Measurements from ENCODE around the gene SLC26A4. TPM values are rescaled to one million over a fixed set of nuclear protein-coding genes. Genes with fewer than 3 reads are reported as not detected.

SLC26A4 gene
- total RNA-seq, 4 donors from 2014 or later = 0.18 to 0.27 TPM; not detected in 2

GRCh38 chr7:107696330-107696946 is 35.8 kb downstream of the SLC26A4 start:
- no peak for TF ChIP-seq POLR2A (IDR thresholded peaks at IDR 0.05)
- TF ChIP-seq, protein P1, sequence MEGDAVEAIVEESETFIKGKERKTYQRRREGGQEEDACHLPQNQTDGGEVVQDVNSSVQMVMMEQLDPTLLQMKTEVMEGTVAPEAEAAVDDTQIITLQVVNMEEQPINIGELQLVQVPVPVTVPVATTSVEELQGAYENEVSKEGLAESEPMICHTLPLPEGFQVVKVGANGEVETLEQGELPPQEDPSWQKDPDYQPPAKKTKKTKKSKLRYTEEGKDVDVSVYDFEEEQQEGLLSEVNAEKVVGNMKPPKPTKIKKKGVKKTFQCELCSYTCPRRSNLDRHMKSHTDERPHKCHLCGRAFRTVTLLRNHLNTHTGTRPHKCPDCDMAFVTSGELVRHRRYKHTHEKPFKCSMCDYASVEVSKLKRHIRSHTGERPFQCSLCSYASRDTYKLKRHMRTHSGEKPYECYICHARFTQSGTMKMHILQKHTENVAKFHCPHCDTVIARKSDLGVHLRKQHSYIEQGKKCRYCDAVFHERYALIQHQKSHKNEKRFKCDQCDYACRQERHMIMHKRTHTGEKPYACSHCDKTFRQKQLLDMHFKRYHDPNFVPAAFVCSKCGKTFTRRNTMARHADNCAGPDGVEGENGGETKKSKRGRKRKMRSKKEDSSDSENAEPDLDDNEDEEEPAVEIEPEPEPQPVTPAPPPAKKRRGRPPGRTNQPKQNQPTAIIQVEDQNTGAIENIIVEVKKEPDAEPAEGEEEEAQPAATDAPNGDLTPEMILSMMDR (IDR thresholded peaks at IDR 0.05) = no peak
- Histone ChIP-seq H3K4me1 (no peaks in the 10 kb centered on the region), H3K36me3 (no peaks in the 10 kb centered on the region), H3K27me3 (no peaks in the 10 kb centered on the region), H3K4me3 (no peak overlapping the region), H3K9me3 (no peaks in the 10 kb centered on the region), H3K27ac (no peak overlapping the region)
- no peak for DNase-seq

- no peak overlapping the region for H3K27ac ChIP-seq
- no peaks in the 10 kb centered on the region for H3K9me3 ChIP-seq
- H3K4me1 ChIP-seq = no peaks in the 10 kb centered on the region
- H3K4me3 ChIP-seq = no peak overlapping the region
- no peaks in the 10 kb centered on the region for H3K27me3 ChIP-seq
- TF ChIP-seq, protein P1 (IDR thresholded peaks at IDR 0.05) = no peak
- no peak for TF ChIP-seq POLR2A (IDR thresholded peaks at IDR 0.05)
- H3K36me3 ChIP-seq = no peaks in the 10 kb centered on the region
- DNase-seq = no peak
These were observed 36.9 kb downstream of the SLC26A4 start for GRCh38 chr7:107697321-107698049.

DNA sequence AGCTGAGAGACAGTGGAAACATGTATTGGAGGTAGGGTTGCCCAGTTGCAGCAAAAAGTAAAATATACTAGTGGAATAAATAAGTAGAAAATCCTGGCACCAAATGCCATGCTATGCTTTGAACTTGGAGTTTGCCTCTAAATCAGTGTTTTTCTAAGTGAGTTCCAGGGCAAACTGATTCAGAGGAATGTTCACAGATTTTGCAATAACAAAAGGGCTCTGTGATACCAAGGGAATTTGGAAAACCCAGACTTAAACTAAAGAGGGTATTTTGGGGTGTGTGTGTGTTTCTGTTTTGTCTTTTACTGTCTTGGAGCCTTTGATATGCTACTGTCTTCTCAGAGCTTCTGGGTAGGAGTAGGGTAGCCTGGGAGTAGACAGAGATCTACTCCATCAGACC is 39.9 kb downstream of the SLC26A4 start:
- no peaks in the 10 kb centered on the region for H3K27me3 ChIP-seq
- DNase-seq = no peak
- H3K4me1 ChIP-seq = no peaks in the 10 kb centered on the region
- H3K27ac ChIP-seq = no peak overlapping the region
- no peaks in the 10 kb centered on the region for H3K9me3 ChIP-seq
- H3K36me3 ChIP-seq = no peaks in the 10 kb centered on the region
- H3K4me3 ChIP-seq = no peak overlapping the region
- TF ChIP-seq POLR2A (IDR thresholded peaks at IDR 0.05) = no peak
- TF ChIP-seq, protein P1 (IDR thresholded peaks at IDR 0.05) = no peak

- no peak overlapping the region for H3K4me3 ChIP-seq
- H3K36me3 ChIP-seq = no peaks in the 10 kb centered on the region
- no peaks in the 10 kb centered on the region for H3K27me3 ChIP-seq
- no peaks in the 10 kb centered on the region for H3K9me3 ChIP-seq
- no peaks in the 10 kb centered on the region for H3K4me1 ChIP-seq
- TF ChIP-seq, protein P1 (IDR thresholded peaks at IDR 0.05) = no peak
- TF ChIP-seq POLR2A (IDR thresholded peaks at IDR 0.05) = no peak
- no peak for DNase-seq
- no peak overlapping the region for H3K27ac ChIP-seq
These were observed 40.6 kb downstream of the SLC26A4 start for GRCh38 chr7:107701191-107701590.

GRCh38 chr7:107703219-107703618 is 42.6 kb downstream of the SLC26A4 start:
- no peak overlapping the region for H3K4me3 ChIP-seq
- TF ChIP-seq POLR2A (IDR thresholded peaks at IDR 0.05) = no peak
- TF ChIP-seq, protein P1 (IDR thresholded peaks at IDR 0.05) = no peak
- H3K36me3 ChIP-seq = no peaks in the 10 kb centered on the region
- no peaks in the 10 kb centered on the region for H3K27me3 ChIP-seq
- no peaks in the 10 kb centered on the region for H3K4me1 ChIP-seq
- no peak overlapping the region for H3K27ac ChIP-seq
- DNase-seq = no peak
- H3K9me3 ChIP-seq = no peaks in the 10 kb centered on the region
